Fibroblast of lung (primary cell): ENCODE measurements around the gene MICAL2.

Source experiments
- CTCF ChIP-seq, 2 donors: IDR thresholded peaks in 1 of 2; conservative IDR thresholded peaks in 1 of 2; 1 replicate in 1 of 2; 2 replicates in 1 of 2; pipeline ENCODE4 v1.5.1; 2011 to 2012; ENCODE audit warnings: low read length in 2 of 2, control low read depth in 1 of 2, inconsistent platforms in 1 of 2, low read depth in 1 of 2, mild to moderate bottlenecking in 1 of 2
- EZH2 ChIP-seq: IDR thresholded peaks from 2 replicates; pipeline ENCODE4 v1.5.1; 2012; ENCODE audit warnings: low read length, control low read depth, mild to moderate bottlenecking; ENCODE audit errors: missing control alignments

GRCh38 chr11:12129227-12129626, 18.8 kb downstream of the MICAL2 start:
- TF ChIP-seq CTCF (conservative IDR thresholded peaks at IDR 0.05 in 1 of 2, IDR thresholded peaks at IDR 0.05 in 1 of 2; ENCODE audit: low read depth in 1 of 2, low read length in 2 of 2) (no peak), EZH2 (no peak)
